K562 (cell line): ENCODE results near the gene RNF227. TPM values are rescaled to one million over a fixed set of nuclear protein-coding genes. Genes with fewer than 3 reads are reported as not detected.

Experiments
- ATAC-seq: fragments of 200-7000 bp; cut with Tn5 transposase; 3 replicates; pipeline ENCODE4 v1.9.1; 2020; ENCODE audit warnings: moderate library complexity
- BruUV-seq: library from RNA; stranded (reverse); fragments of 400-500 nt; replicated peaks from 2 replicates; lab custom pipeline; 2021; lab: Mats Ljungman, UMichigan
- CTCF ChIA-PET: fragments of 300-600 bp; formaldehyde crosslinking; extraction: SDS; loops from one replicate; lab custom pipeline; 2021; ENCODE audit warnings: low intra/inter-chr PET ratio; lab: Yijun Ruan, JAX
- POLR2A ChIA-PET: fragments of 300-600, 350-650 bp; sonication (Branson Sonifier 250); formaldehyde crosslinking; extraction: SDS; loops from one replicate; lab custom pipeline; 2021; ENCODE audit warnings: antibody characterized with exemption, inconsistent platforms; lab: Yijun Ruan, JAX
- DNase-seq, 4 experiments: peaks; one replicate each; pipeline versions ENCODE4 v3.0.0 to v3.0.0-alpha.2; 2011 to 2018; ENCODE audit warnings: low spot score in 3 of 4, mixed read lengths in 3 of 4; ENCODE audit errors: extremely low read depth in 1 of 4
- FAIRE-seq: peaks from 2 replicates; lab custom pipeline; 2011; peaks lifted over from hg19 to GRCh38; lab: Jason Lieb, UNC
- H2AFZ ChIP-seq: 2 replicates; pipeline ENCODE4 v1.6.0; 2011; ENCODE audit warnings: low read depth, low read length, control low read depth, inconsistent platforms
- H3K27ac ChIP-seq: fragments of 200-600 bp; 3 replicates; pipeline ENCODE4 v1.8.0; 2011; ENCODE audit warnings: low read depth, mild to moderate bottlenecking, control low read depth, inconsistent platforms, low read length, moderate library complexity, mixed read lengths; ENCODE audit errors: extremely low read depth
- H3K27me3 ChIP-seq, 2 experiments: fragments of 300-600 bp in 1 of 2; 2 replicates in 1 of 2; 3 replicates in 1 of 2; pipeline versions ENCODE4 v1.6.0 to v1.8.0; 2011; ENCODE audit warnings: inconsistent platforms in 2 of 2, low read length in 2 of 2, mild to moderate bottlenecking in 1 of 2, mixed read lengths in 1 of 2, moderate library complexity in 1 of 2; ENCODE audit not compliant: control insufficient read depth in 2 of 2, insufficient read depth in 2 of 2
- H3K36me3 ChIP-seq: fragments of 300-600 bp; 3 replicates; pipeline ENCODE4 v1.8.0; 2011; ENCODE audit warnings: mild to moderate bottlenecking, low read length, inconsistent platforms; ENCODE audit not compliant: control insufficient read depth, insufficient read depth
- H3K4me1 ChIP-seq, 2 experiments: fragments of 200-600 bp in 1 of 2; replicated peaks in 1 of 2; 2 replicates in 1 of 2; 3 replicates in 1 of 2; pipeline versions ENCODE4 v1.5.1 to v1.8.0; 2011; ENCODE audit warnings: inconsistent platforms in 2 of 2, low read length in 2 of 2, mild to moderate bottlenecking in 1 of 2, mixed read lengths in 1 of 2, moderate library complexity in 1 of 2; ENCODE audit not compliant: control insufficient read depth in 2 of 2, insufficient read depth in 2 of 2
- H3K4me2 ChIP-seq: 2 replicates; pipeline ENCODE4 v1.6.1; 2011; ENCODE audit warnings: low read length, control low read depth, inconsistent platforms, mixed read lengths; ENCODE audit not compliant: insufficient read depth
- H3K4me3 ChIP-seq: fragments of 200-600 bp; sonication (generic), shearing (Covaris generic); 2 replicates; pipeline ENCODE4 v1.5.1; 2016; ENCODE audit warnings: control low read depth, inconsistent platforms
- H3K79me2 ChIP-seq: fragments of 200-600 bp; 3 replicates; pipeline ENCODE4 v1.8.0; 2011; ENCODE audit warnings: low read length, inconsistent platforms; ENCODE audit not compliant: control insufficient read depth, insufficient read depth
- H3K9ac ChIP-seq, 2 experiments: 2 replicates each; pipeline versions ENCODE4 v1.6.0 to v1.6.1; 2011; ENCODE audit warnings: low read depth in 2 of 2, low read length in 2 of 2, control low read depth in 1 of 2, inconsistent platforms in 1 of 2, mild to moderate bottlenecking in 1 of 2, mixed read lengths in 1 of 2; ENCODE audit not compliant: insufficient read depth in 1 of 2
- H3K9me1 ChIP-seq: one replicate; pipeline ENCODE4 v1.6.0; 2011; ENCODE audit warnings: inconsistent platforms, mild to moderate bottlenecking, low read length, moderate library complexity; ENCODE audit not compliant: control insufficient read depth, insufficient read depth
- H3K9me3 ChIP-seq: replicated peaks from 2 replicates; pipeline ENCODE4 v1.5.1; 2011; ENCODE audit warnings: low read depth, low read length, inconsistent platforms; ENCODE audit not compliant: control insufficient read depth, insufficient read depth
- H4K20me1 ChIP-seq: replicated peaks from 2 replicates; pipeline ENCODE4 v1.6.1; 2011; ENCODE audit warnings: low read length, inconsistent platforms, mixed read lengths; ENCODE audit not compliant: control insufficient read depth, insufficient read depth
- EP400 ChIP-seq: fragments of 450-650 bp; IDR thresholded peaks from 2 replicates; pipeline ENCODE4 v1.6.1; 2017; ENCODE audit warnings: antibody characterized with exemption, mild to moderate bottlenecking, moderate library complexity
- HMG20B ChIP-seq: fragments of 250-450 bp; sonication (Bioruptor Pico); IDR thresholded peaks from 2 replicates; pipeline ENCODE4 v1.5.0; 2021; ENCODE audit warnings: mild to moderate bottlenecking
- PPARD ChIP-seq: fragments of 250-450 bp; sonication (Bioruptor Pico); IDR thresholded peaks from 2 replicates; pipeline ENCODE4 v1.8.0; 2022; ENCODE audit warnings: inconsistent platforms, mild to moderate bottlenecking, moderate library complexity
- RBM15 ChIP-seq: fragments of 200-400 bp; formaldehyde crosslinking; IDR thresholded peaks from 2 replicates; pipeline ENCODE4 v1.6.1; 2018; ENCODE audit warnings: mild to moderate bottlenecking, low read length, moderate library complexity; ENCODE audit not compliant: insufficient read depth
- STAT6 ChIP-seq: sonication (generic); formaldehyde crosslinking; IDR thresholded peaks from 2 replicates; pipeline ENCODE4 v1.8.1; 2023; ENCODE audit warnings: mild to moderate bottlenecking, missing genetic modification reagents
- ZNF253 ChIP-seq: fragments of 250-450 bp; sonication (Bioruptor Pico); conservative IDR thresholded peaks from 2 replicates; pipeline ENCODE4 v1.6.1; 2021; ENCODE audit warnings: mild to moderate bottlenecking
- in situ Hi-C: fragments of 300-500 bp; cut with MboI; formaldehyde crosslinking; loops from 4 replicates; pipeline ENCODE4 v1.15.0; 2018; ENCODE audit warnings: inconsistent platforms, mixed read lengths
- intact Hi-C: fragments of 100-400 bp; cut with micrococcal nuclease; formaldehyde crosslinking; loops from 2 replicates; pipeline ENCODE4 v1.14.2; 2022
- polyA plus RNA-seq, 8 experiments: library from polyadenylated mRNA; depleted of rRNA in 4 of 8; stranded (reverse) in 5 of 8; unstranded in 3 of 8; fragments of >200 nt; fragmentation: Nextera tagmentation in 2 of 8; fragmentation: Illumina TruSeq in 1 of 8; extraction: Ambion mirVana in 2 of 8; extraction: Trizol in 1 of 8; gene quantifications; 2 replicates each; pipeline versions ENCODE4 v1.2.1 to v1.2.3, GENCODE V29; 2011 to 2014; ENCODE audit warnings: inconsistent platforms in 1 of 8, missing spikeins in 1 of 8
- total RNA-seq, 7 experiments: library from RNA; depleted of rRNA in 6 of 7; stranded (reverse); fragments of >200 nt in 6 of 7; fragmentation: Illumina TruSeq in 2 of 7; extraction: Trizol in 2 of 7; gene quantifications; 2 replicates each; pipeline versions ENCODE4 v1.2.1 to v1.2.3, GENCODE V29; 2011 to 2021; ENCODE audit warnings: low replicate concordance in 1 of 7
- TF ChIP-seq, protein P1 (sequence below), 2 experiments: IDR thresholded peaks; 2 replicates each; pipeline ENCODE4 v1.6.1; 2011; ENCODE audit warnings: borderline replicate concordance in 1 of 2, control low read depth in 1 of 2, low read depth in 1 of 2, low read length in 1 of 2, mild to moderate bottlenecking in 1 of 2, mixed read lengths in 1 of 2, moderate library complexity in 1 of 2; ENCODE audit not compliant: insufficient read depth in 1 of 2, insufficient read length in 1 of 2, poor library complexity in 1 of 2, severe bottlenecking in 1 of 2; ENCODE audit errors: extremely low read depth in 1 of 2

RNF227 gene
- total and polyA plus RNA-seq, 9 of the 15 experiments (the other 6 are each of a cell fraction or from before 2014, with no cell fraction given), result 1.1 to 6.7 (median 2.3) TPM

GRCh38 chr17:7935859-7936258 is 19.8 kb upstream of the RNF227 start:
- Histone ChIP-seq H3K4me1 (peaks cover 6 to 10% of the 10 kb centered on the region in 2 experiments; a peak in 1 of 5 replicates), H3K9me3 (no peaks in the 10 kb centered on the region), H3K4me3 (no peak overlapping the region), H3K36me3 (peaks cover 54% of the 10 kb centered on the region; the same call in 2 of the 3 replicates), H3K4me2 (no peak overlapping the region), H4K20me1 (no peaks in the 10 kb centered on the region; the same call in 1 of the 2 replicates), H3K27ac (no peak overlapping the region)
- intact Hi-C loops, result no loop called here
- DNase-seq (no peak), ATAC-seq (no peak), FAIRE-seq (no peak)
- POLR2A ChIA-PET, result interaction anchor here (1.1 to 1.4 kb wide), 2 partner anchors 10 to 27 kb away, joined by 3 to 4 read pairs; no protein-coding TSS in a partner anchor
- in situ Hi-C loops, result no loop called here
- CTCF ChIA-PET, result no interaction called here
- BruUV-seq, result no TSS peak
- no peak for TF ChIP-seq HMG20B (CRISPR knock-in tag)
- no peak for TF ChIP-seq ZNF253 (CRISPR knock-in tag)
- TF ChIP-seq, protein P1, sequence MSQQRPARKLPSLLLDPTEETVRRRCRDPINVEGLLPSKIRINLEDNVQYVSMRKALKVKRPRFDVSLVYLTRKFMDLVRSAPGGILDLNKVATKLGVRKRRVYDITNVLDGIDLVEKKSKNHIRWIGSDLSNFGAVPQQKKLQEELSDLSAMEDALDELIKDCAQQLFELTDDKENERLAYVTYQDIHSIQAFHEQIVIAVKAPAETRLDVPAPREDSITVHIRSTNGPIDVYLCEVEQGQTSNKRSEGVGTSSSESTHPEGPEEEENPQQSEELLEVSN (IDR thresholded peaks at IDR 0.05; ENCODE audit: borderline replicate concordance in 1 of 2, extremely low read depth in 1 of 2, insufficient read depth in 1 of 2, insufficient read length in 1 of 2, low read depth in 1 of 2, low read length in 1 of 2, poor library complexity in 1 of 2, severe bottlenecking in 1 of 2), result no peak
- TF ChIP-seq PPARD (CRISPR knock-in tag), result no peak
- TF ChIP-seq STAT6, result no peak
- no peak for TF ChIP-seq EP400
- TF ChIP-seq RBM15, result no peak
- TF ChIP-seq, all 486 proteins: peak for 0
- Histone ChIP-seq H3K27me3 (no peaks in the 10 kb centered on the region), H3K9me1 (no peaks in the 10 kb centered on the region), H3K79me2 (peaks cover 37% of the 10 kb centered on the region), H3K9ac (no peak overlapping the region), H2AFZ (no peak overlapping the region)
